A549 (cell line): ENCODE results near the gene RNF215.

Experiments used
- FOXS1 ChIP-seq: fragments of 250-450 bp; sonication (Bioruptor Pico); IDR thresholded peaks from 2 replicates; pipeline ENCODE4 v1.5.0; 2020; ENCODE audit warnings: mild to moderate bottlenecking, moderate library complexity
- POLR2A ChIP-seq: IDR thresholded peaks from 2 replicates; pipeline ENCODE4 v1.6.1; 2012; ENCODE audit warnings: mild to moderate bottlenecking, low read length
- RCOR1 ChIP-seq: fragments of 150-350 bp; IDR thresholded peaks from 2 replicates; pipeline ENCODE4 v1.6.1; 2014; ENCODE audit warnings: antibody characterized with exemption, low read length, low read depth
- TF ChIP-seq, protein P1 (sequence below): fragments of 150-350 bp; IDR thresholded peaks from 2 replicates; pipeline ENCODE4 v1.6.1; 2014; ENCODE audit warnings: low read depth, mild to moderate bottlenecking, low read length

DNA sequence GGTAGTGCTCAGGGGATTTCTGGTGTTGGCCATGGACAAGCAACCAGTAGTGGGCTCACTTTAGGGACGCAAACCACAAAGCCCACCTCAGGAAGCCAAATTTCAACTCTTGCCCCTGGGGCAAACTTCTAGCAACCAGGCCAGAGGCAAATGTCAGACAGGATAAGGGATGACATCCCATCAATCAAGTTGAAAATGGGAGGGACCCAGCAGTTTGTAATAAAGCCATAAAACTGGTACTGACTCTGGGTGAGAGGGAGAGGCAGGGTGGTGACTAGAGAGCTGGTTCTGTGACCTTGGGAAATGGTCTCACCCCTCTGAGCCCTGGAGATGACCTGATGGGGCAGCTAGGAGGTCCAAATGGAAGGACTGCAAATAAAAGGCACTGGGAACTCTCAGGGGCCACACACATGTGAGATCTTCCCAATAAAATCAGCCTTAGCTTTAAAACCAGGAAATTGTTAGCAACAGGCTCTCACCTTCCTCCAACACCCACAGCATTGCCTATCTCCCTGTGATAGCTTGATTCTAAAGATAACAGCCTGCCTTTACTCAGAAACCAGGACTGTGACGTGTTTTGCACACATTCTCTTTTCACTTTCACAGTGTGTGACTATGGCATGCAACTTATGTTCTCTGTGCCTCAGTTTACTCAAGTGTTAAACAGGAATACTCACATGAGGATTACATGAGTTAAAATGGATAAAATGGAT lies 54.1 kb downstream of the RNF215 start:
- TF ChIP-seq, protein P1, sequence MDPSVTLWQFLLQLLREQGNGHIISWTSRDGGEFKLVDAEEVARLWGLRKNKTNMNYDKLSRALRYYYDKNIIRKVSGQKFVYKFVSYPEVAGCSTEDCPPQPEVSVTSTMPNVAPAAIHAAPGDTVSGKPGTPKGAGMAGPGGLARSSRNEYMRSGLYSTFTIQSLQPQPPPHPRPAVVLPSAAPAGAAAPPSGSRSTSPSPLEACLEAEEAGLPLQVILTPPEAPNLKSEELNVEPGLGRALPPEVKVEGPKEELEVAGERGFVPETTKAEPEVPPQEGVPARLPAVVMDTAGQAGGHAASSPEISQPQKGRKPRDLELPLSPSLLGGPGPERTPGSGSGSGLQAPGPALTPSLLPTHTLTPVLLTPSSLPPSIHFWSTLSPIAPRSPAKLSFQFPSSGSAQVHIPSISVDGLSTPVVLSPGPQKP = no peak
- no peak for TF ChIP-seq POLR2A
- TF ChIP-seq FOXS1 (CRISPR knock-in tag) = no peak
- TF ChIP-seq RCOR1 = no peak
